Activated CD4-positive, CD25-positive, alpha-beta regulatory T cell treated with anti-CD3 and anti-CD28 coated beads, Interleukin-2, amount 50 U/mL, for 16 hours (primary cell): Measurements from ENCODE around the gene CDC42EP2.

Experiments used
- DNase-seq: peaks from one replicate; pipeline ENCODE4 v3.0.0-alpha.2; 2020; ENCODE audit warnings: low read depth, low spot score

Gene CDC42EP2

GRCh38 chr11:65297026-65297672, 17.5 kb upstream of the CDC42EP2 start:
- no peak for DNase-seq

- no peak for DNase-seq
Observed at GRCh38 chr11:65298131-65298535, 16.5 kb upstream of the CDC42EP2 start.

GRCh38 chr11:65298655-65299179, 15.9 kb upstream of the CDC42EP2 start:
- no peak for DNase-seq

GRCh38 chr11:65300621-65301275, 13.9 kb upstream of the CDC42EP2 start:
- DNase-seq = no peak

GRCh38 chr11:65301491-65302329, 13.0 kb upstream of the CDC42EP2 start:
- no peak for DNase-seq

- no peak for DNase-seq
Observed at GRCh38 chr11:65303555-65303954, 11.1 kb upstream of the CDC42EP2 start.

GRCh38 chr11:65304110-65304509, 10.6 kb upstream of the CDC42EP2 start:
- DNase-seq = no peak

- no peak for DNase-seq
Observed at GRCh38 chr11:65304613-65305012, 10.1 kb upstream of the CDC42EP2 start.

- no peak for DNase-seq
Observed at GRCh38 chr11:65305501-65306268, 9.0 kb upstream of the CDC42EP2 start.

GRCh38 chr11:65307298-65308229, 7.1 kb upstream of the CDC42EP2 start:
- no peak for DNase-seq

- DNase-seq = no peak
Observed at GRCh38 chr11:65308281-65308891, 6.3 kb upstream of the CDC42EP2 start.

GRCh38 chr11:65309006-65309405, 5.7 kb upstream of the CDC42EP2 start:
- no peak for DNase-seq

- no peak for DNase-seq
Observed at GRCh38 chr11:65310215-65310614, 4.5 kb upstream of the CDC42EP2 start.

GRCh38 chr11:65310736-65311135, 3.9 kb upstream of the CDC42EP2 start:
- DNase-seq = no peak

- no peak for DNase-seq
Observed at GRCh38 chr11:65311170-65311678, 3.4 kb upstream of the CDC42EP2 start.

GRCh38 chr11:65315204-65315865, 669 bp downstream of the CDC42EP2 start:
- DNase-seq = peak; percentile 62

GRCh38 chr11:65315866-65316226, 1.2 kb downstream of the CDC42EP2 start:
- no peak for DNase-seq

GRCh38 chr11:65316227-65317024, 1.8 kb downstream of the CDC42EP2 start:
- DNase-seq = no peak
